SU-DHL-6 (cell line): Measurements from ENCODE around the gene NXPH1.

ENCODE experiments used
- H2AFZ ChIP-seq: fragments of 200-600 bp; sonication (generic); 2 replicates; pipeline ENCODE4 v1.6.1; 2014; ENCODE audit warnings: low read depth, mild to moderate bottlenecking, moderate library complexity, mixed read lengths, antibody characterized with exemption, low read length; ENCODE audit not compliant: severe bottlenecking
- H3F3A ChIP-seq: fragments of 200-600 bp; shearing (Covaris generic); 2 replicates; pipeline ENCODE4 v1.6.0; 2016; ENCODE audit warnings: antibody characterized with exemption, mild to moderate bottlenecking; ENCODE audit not compliant: insufficient read depth
- H3K27ac ChIP-seq: fragments of 200-600 bp; sonication (generic); 2 replicates; pipeline ENCODE4 v1.5.1; 2016; ENCODE audit warnings: low read depth, mild to moderate bottlenecking, low read length, moderate library complexity, mixed read lengths
- H3K27me3 ChIP-seq: fragments of 200-600 bp; sonication (generic), shearing (Covaris generic); 2 replicates; pipeline ENCODE4 v1.6.0; 2014; ENCODE audit warnings: mild to moderate bottlenecking, low read length
- H3K36me3 ChIP-seq: fragments of 200-600 bp; sonication (generic); 2 replicates; pipeline ENCODE4 v1.6.1; 2014; ENCODE audit warnings: mild to moderate bottlenecking, low read length, mixed read lengths
- H3K4me2 ChIP-seq: fragments of 300-600, 200-600 bp; shearing (Covaris generic), sonication (generic); 2 replicates; pipeline ENCODE4 v1.6.0; 2014; ENCODE audit warnings: low read length, low read depth, mild to moderate bottlenecking; ENCODE audit not compliant: poor library complexity, severe bottlenecking
- H3K4me3 ChIP-seq: fragments of 200-600 bp; sonication (generic); 2 replicates; pipeline ENCODE4 v1.5.1; 2014; ENCODE audit warnings: antibody characterized with exemption, low read length, mild to moderate bottlenecking, mixed read lengths; ENCODE audit not compliant: insufficient read depth, poor library complexity, severe bottlenecking
- H3K79me2 ChIP-seq: fragments of 200-600 bp; sonication (generic); 2 replicates; pipeline ENCODE4 v1.6.1; 2014; ENCODE audit warnings: mild to moderate bottlenecking, low read length, moderate library complexity; ENCODE audit not compliant: insufficient read depth
- H3K9ac ChIP-seq: fragments of 200-600 bp; sonication (generic); 2 replicates; pipeline ENCODE4 v1.7.0; 2014; ENCODE audit warnings: mild to moderate bottlenecking, low read length
- H3K9me2 ChIP-seq: fragments of 200-600 bp; sonication (generic); replicated peaks from 2 replicates; pipeline ENCODE4 v1.6.1; 2014; ENCODE audit warnings: low read length; ENCODE audit not compliant: insufficient read depth
- H3K9me3 ChIP-seq: fragments of 200-600 bp; sonication (generic); 2 replicates; pipeline ENCODE4 v1.6.1; 2014; ENCODE audit warnings: low read length, mixed read lengths; ENCODE audit not compliant: insufficient read depth
- H4K20me1 ChIP-seq: fragments of 200-600 bp; sonication (generic); 2 replicates; pipeline ENCODE4 v1.6.1; 2014; ENCODE audit warnings: low read depth, mild to moderate bottlenecking, antibody characterized with exemption, low read length, moderate library complexity, mixed read lengths
- CTCF ChIP-seq: fragments of 200-600 bp; sonication (generic); IDR thresholded peaks from one replicate; pipeline ENCODE4 v1.5.1; 2017; ENCODE audit warnings: antibody characterized with exemption, mild to moderate bottlenecking, low read length, moderate library complexity; ENCODE audit not compliant: insufficient read depth, poor library complexity, severe bottlenecking
- EZH2phosphoT487 ChIP-seq: fragments of 200-600 bp; sonication (generic), shearing (Covaris generic); conservative IDR thresholded peaks from 2 replicates; pipeline ENCODE4 v1.6.1; 2018; ENCODE audit warnings: mild to moderate bottlenecking, antibody characterized with exemption, low read length, moderate library complexity, mixed read lengths

The NXPH1 gene

GRCh38 chr7:8422177-8422576, 11.2 kb upstream of the NXPH1 start:
- TF ChIP-seq CTCF (no peak), EZH2phosphoT487 (no peak)
- Histone ChIP-seq H3K9me3 (no peaks in the 10 kb centered on the region), H3K79me2 (no peaks in the 10 kb centered on the region), H3K4me3 (no peak overlapping the region), H3K36me3 (no peaks in the 10 kb centered on the region), H3K27me3 (no peaks in the 10 kb centered on the region), H3K9ac (no peak overlapping the region), H3K4me2 (no peak overlapping the region), H4K20me1 (no peaks in the 10 kb centered on the region), H3K9me2 (no peaks in the 10 kb centered on the region), H3K27ac (no peak overlapping the region), H3F3A (no peaks in the 10 kb centered on the region), H2AFZ (no peak overlapping the region)

GRCh38 chr7:8423057-8423456, 10.4 kb upstream of the NXPH1 start:
- Histone ChIP-seq H3K9ac (no peak overlapping the region), H2AFZ (no peak overlapping the region), H3K27me3 (no peaks in the 10 kb centered on the region), H3K4me2 (no peak overlapping the region), H3F3A (no peaks in the 10 kb centered on the region), H3K9me3 (no peaks in the 10 kb centered on the region), H3K4me3 (no peak overlapping the region), H3K9me2 (no peaks in the 10 kb centered on the region), H3K79me2 (no peaks in the 10 kb centered on the region), H3K36me3 (no peaks in the 10 kb centered on the region), H4K20me1 (no peaks in the 10 kb centered on the region), H3K27ac (no peak overlapping the region)
- no peak for TF ChIP-seq EZH2phosphoT487
- TF ChIP-seq CTCF = no peak

DNA sequence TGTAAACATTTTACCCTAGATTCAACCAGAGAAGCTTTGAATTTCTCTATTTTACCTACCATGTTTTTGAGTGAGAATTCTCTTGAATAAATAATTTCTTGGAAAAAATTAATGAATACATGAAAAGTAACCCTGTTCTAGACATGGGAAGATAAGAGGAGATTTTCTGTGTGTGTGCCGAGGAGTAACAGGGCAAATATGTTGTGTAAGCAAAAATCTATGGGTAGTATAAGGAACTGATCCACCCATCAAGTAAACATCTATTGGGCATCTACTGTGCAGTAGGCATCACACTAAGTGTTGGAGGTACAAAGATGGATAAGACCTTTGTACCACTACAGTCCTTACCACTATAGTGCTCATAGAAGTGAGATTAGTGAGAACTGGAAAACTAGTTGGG, 8.2 kb upstream of the NXPH1 start:
- Histone ChIP-seq H3K9ac (no peak overlapping the region), H3K9me2 (no peaks in the 10 kb centered on the region), H3K4me3 (no peak overlapping the region), H2AFZ (no peak overlapping the region), H3K36me3 (no peaks in the 10 kb centered on the region), H3F3A (no peaks in the 10 kb centered on the region), H3K27me3 (0 out of 2 replicates have a peak, but pooled peaks cover 3% of the 10 kb centered on the region), H3K79me2 (no peaks in the 10 kb centered on the region), H3K4me2 (no peak overlapping the region), H3K27ac (no peak overlapping the region), H3K9me3 (no peaks in the 10 kb centered on the region), H4K20me1 (no peaks in the 10 kb centered on the region)
- no peak for TF ChIP-seq EZH2phosphoT487
- no peak for TF ChIP-seq CTCF
